Osteoblast (primary cell): Measurements from ENCODE around the gene PAK4. TPM values are rescaled to one million over a fixed set of nuclear protein-coding genes. Genes with fewer than 3 reads are reported as not detected.

Source experiments
- DNase-seq: peaks from one replicate; pipeline ENCODE4 v3.0.0; 2011; ENCODE audit warnings: low spot score, mixed read lengths; ENCODE audit not compliant: insufficient read length; ENCODE audit errors: missing footprints
- H2AFZ ChIP-seq: 2 replicates; pipeline ENCODE4 v1.6.0; 2011; ENCODE audit warnings: mild to moderate bottlenecking, low read length
- H3K27ac ChIP-seq: 2 replicates; pipeline ENCODE4 v1.5.1; 2011; ENCODE audit warnings: mild to moderate bottlenecking, low read depth, low read length, moderate library complexity
- H3K27me3 ChIP-seq: 2 replicates; pipeline ENCODE4 v1.6.0; 2012; ENCODE audit warnings: mild to moderate bottlenecking, control low read depth, inconsistent platforms, low read length, moderate library complexity; ENCODE audit not compliant: insufficient read depth
- H3K36me3 ChIP-seq: 2 replicates; pipeline ENCODE4 v1.5.1; 2011; ENCODE audit warnings: mild to moderate bottlenecking, low read length, control low read depth, moderate library complexity; ENCODE audit not compliant: insufficient read depth
- H3K4me1 ChIP-seq: 2 replicates; pipeline ENCODE4 v1.5.1; 2011; ENCODE audit warnings: mild to moderate bottlenecking, low read length, control low read depth, moderate library complexity; ENCODE audit not compliant: insufficient read depth
- H3K4me2 ChIP-seq: 2 replicates; pipeline ENCODE4 v1.6.0; 2011; ENCODE audit warnings: mild to moderate bottlenecking, low read length; ENCODE audit not compliant: insufficient read depth
- H3K4me3 ChIP-seq: fragments of 200-600 bp; sonication (generic); 3 replicates; pipeline ENCODE4 v1.5.1; 2012; ENCODE audit warnings: mild to moderate bottlenecking, low read length, inconsistent platforms; ENCODE audit not compliant: insufficient read depth
- H3K79me2 ChIP-seq: 2 replicates; pipeline ENCODE4 v1.6.0; 2012; ENCODE audit warnings: mild to moderate bottlenecking, low read length, control low read depth, inconsistent platforms; ENCODE audit not compliant: insufficient read depth
- H3K9me3 ChIP-seq: 2 replicates; pipeline ENCODE4 v1.5.1; 2011; ENCODE audit warnings: low read depth, low read length, control low read depth
- H4K20me1 ChIP-seq: 2 replicates; pipeline ENCODE4 v1.6.0; 2012; ENCODE audit warnings: mild to moderate bottlenecking, low read length, control low read depth; ENCODE audit not compliant: insufficient read depth
- total RNA-seq: library from RNA; depleted of rRNA; stranded (reverse); fragments of >200 nt; gene quantifications from 2 replicates; pipeline ENCODE4 v1.2.3, GENCODE V29; 2012
- TF ChIP-seq, protein P1 (sequence below): IDR thresholded peaks from 2 replicates; pipeline ENCODE4 v1.5.1; 2011; ENCODE audit warnings: mild to moderate bottlenecking, low read depth, low read length, moderate library complexity; ENCODE audit errors: extremely low read depth

PAK4 gene
- total RNA-seq, 1 donor, result 9.4 TPM

DNA sequence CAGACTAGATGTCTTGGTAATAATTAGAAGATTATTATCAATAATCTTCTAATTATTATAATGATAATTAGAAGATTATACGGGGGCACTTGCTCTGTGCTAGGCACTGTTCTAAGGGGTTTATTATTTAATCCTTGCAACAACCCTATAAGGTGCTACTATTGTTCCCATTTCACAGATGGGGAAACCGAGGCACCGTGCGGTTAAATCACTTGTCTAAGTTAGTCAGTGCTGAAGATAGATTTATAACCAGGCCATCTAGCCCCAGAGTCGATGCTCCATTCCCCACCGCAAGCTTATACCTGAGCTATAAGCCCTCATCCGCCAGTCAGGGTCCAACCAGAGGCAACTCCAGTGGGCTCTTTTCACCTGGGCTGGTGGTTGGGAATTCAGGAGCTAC, 43.4 kb upstream of the PAK4 start:
- H3K4me1 ChIP-seq, result peaks cover 17% of the 10 kb centered on the region
- H3K79me2 ChIP-seq, result no peaks in the 10 kb centered on the region
- H3K27me3 ChIP-seq, result no peaks in the 10 kb centered on the region
- no peak overlapping the region for H3K4me3 ChIP-seq
- H3K27ac ChIP-seq, result no peak overlapping the region
- H3K4me2 ChIP-seq, result no peak overlapping the region
- H3K9me3 ChIP-seq, result no peaks in the 10 kb centered on the region
- no peaks in the 10 kb centered on the region for H3K36me3 ChIP-seq
- no peaks in the 10 kb centered on the region for H4K20me1 ChIP-seq
- no peak overlapping the region for H2AFZ ChIP-seq
- TF ChIP-seq, protein P1, sequence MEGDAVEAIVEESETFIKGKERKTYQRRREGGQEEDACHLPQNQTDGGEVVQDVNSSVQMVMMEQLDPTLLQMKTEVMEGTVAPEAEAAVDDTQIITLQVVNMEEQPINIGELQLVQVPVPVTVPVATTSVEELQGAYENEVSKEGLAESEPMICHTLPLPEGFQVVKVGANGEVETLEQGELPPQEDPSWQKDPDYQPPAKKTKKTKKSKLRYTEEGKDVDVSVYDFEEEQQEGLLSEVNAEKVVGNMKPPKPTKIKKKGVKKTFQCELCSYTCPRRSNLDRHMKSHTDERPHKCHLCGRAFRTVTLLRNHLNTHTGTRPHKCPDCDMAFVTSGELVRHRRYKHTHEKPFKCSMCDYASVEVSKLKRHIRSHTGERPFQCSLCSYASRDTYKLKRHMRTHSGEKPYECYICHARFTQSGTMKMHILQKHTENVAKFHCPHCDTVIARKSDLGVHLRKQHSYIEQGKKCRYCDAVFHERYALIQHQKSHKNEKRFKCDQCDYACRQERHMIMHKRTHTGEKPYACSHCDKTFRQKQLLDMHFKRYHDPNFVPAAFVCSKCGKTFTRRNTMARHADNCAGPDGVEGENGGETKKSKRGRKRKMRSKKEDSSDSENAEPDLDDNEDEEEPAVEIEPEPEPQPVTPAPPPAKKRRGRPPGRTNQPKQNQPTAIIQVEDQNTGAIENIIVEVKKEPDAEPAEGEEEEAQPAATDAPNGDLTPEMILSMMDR, result no peak
- DNase-seq, result no peak

DNA sequence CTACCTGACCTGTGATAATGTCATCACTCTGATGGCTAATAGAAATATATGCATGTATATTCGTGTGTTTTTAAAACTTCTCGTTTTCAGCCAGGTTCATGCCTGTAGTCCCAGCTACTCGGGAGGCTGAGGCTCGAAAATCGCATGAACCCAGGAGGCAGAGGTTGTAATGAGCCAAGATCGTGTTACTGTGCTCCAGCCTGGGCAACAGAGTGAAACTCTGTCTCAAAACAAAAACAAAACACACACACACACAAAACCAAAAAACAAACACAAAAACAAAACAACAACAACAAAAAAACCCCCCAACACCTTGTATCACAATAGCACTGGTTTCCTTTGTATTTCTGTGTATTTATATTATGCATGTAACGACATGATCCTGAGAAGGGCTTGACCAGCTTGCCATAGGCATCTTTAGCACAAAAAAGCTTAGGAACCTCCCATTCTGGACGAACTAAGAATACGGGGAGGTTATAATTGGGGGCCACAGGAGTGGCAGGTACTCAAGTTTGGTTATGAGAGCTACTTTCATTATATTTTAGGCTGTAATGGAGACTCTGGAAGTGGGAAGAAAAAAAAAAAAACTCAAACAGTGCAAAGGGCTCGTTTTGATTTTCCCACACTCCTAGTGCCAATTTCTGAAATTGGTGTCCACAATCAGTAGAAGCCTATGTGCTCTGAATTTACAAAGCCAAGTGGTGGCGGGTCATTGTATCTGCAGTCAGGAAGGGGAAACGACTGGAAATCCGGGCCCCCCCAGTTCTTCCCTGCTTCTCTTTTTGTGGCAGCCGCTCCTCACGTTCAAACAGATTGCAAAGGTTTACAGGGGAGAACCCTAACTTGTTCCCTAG, 42.6 kb upstream of the PAK4 start:
- peak overlapping the region; percentile 18 for H2AFZ ChIP-seq
- H3K4me2 ChIP-seq, result peak overlapping the region; percentile 87

DNA sequence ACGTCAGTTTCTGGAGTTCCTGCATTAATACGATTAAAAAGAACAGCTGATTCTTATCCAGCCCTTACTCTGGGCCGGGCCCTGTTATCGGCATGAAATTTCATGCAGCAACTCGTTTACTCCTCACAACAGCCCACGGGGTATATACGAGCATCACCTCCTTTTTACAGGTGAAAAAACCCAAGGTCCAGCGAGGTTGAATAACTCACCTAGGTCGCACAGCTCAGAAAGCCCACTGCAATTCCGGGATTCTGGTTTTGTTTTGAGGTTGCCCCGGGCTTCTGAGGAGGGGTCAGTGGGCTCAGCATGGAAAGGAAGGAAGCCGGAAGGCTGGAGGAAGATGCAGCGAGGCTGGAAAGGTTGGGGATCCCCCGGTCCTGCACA, 42.0 kb upstream of the PAK4 start:
- DNase-seq, result no peak
- no peaks in the 10 kb centered on the region for H3K79me2 ChIP-seq
- no peaks in the 10 kb centered on the region for H3K9me3 ChIP-seq
- H4K20me1 ChIP-seq, result no peaks in the 10 kb centered on the region
- peaks cover 13% of the 10 kb centered on the region for H3K4me1 ChIP-seq
- H3K4me2 ChIP-seq, result peak overlapping the region; percentile 87
- no peak overlapping the region for H3K27ac ChIP-seq
- peak overlapping the region; percentile 72 for H3K4me3 ChIP-seq
- peak overlapping the region; percentile 18 for H2AFZ ChIP-seq
- H3K27me3 ChIP-seq, result no peaks in the 10 kb centered on the region
- no peaks in the 10 kb centered on the region for H3K36me3 ChIP-seq
- TF ChIP-seq, protein P1, result no peak

More for the DNA sequence above, 42.6 kb upstream of the PAK4 start:
- DNase-seq, result peak; percentile 50
- no peaks in the 10 kb centered on the region for H3K36me3 ChIP-seq
- no peaks in the 10 kb centered on the region for H3K9me3 ChIP-seq
- H3K27ac ChIP-seq, result no peak overlapping the region
- H4K20me1 ChIP-seq, result no peaks in the 10 kb centered on the region
- H3K27me3 ChIP-seq, result no peaks in the 10 kb centered on the region
- TF ChIP-seq, protein P1, result no peak
- H3K4me3 ChIP-seq, result peak overlapping the region; percentile 72
- H3K4me1 ChIP-seq, result peaks cover 17% of the 10 kb centered on the region
- no peaks in the 10 kb centered on the region for H3K79me2 ChIP-seq

DNA sequence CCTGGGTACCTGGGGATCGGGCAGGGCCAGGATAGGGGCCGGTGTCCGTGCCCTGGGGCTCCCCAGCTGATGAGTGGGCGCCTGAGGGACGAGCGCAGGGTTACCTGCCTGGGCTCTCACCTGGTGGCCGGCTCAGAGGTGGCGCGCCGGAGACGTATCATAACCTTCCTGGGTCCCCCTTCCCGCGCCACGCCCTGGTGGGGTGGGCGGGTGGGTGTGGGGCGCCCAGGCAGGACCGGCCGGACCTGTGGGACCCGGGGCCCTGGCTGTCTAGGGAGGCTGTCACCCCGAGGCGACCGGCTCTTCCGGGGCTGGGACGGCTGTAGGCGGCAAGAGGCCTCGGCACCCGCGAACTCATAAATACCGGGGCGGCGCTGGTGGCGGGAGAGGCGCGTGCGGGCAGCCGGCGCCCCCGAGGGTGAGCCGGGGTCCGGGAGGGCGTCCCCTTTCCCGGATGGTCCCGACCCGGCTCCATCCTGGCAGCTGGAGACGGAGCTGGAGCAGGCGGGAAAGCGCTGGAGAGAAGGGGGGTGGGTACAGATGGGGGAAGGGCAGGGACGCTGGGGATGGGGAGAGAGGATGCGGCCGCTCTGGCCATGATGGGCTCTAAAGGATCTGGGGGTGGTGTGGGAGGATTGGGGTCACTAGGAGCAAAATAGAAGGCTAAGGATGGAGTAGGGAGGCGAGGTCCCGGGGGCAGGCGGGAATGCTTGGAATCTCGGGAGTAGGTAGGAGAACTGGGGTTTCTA, 41.4 kb upstream of the PAK4 start, which contains the start of gene ACP7:
TSS of gene ACP7 (plus strand) at position 386 of the 749 bp plus-strand sequence. CDS start 902 bp downstream, outside the sequence.
- no peaks in the 10 kb centered on the region for H3K36me3 ChIP-seq
- H2AFZ ChIP-seq, result peak within 1 kb of the TSS; percentile 61
- H3K27me3 ChIP-seq, result no peaks in the 10 kb centered on the region
- H3K4me2 ChIP-seq, result peak within 1 kb of the TSS; percentile 87
- H3K79me2 ChIP-seq, result no peaks in the 10 kb centered on the region
- peak within 1 kb of the TSS; percentile 72 for H3K4me3 ChIP-seq
- H4K20me1 ChIP-seq, result no peaks in the 10 kb centered on the region
- TF ChIP-seq, protein P1, result no peak
- peaks cover 8% of the 10 kb centered on the region for H3K4me1 ChIP-seq
- H3K9me3 ChIP-seq, result no peaks in the 10 kb centered on the region
- H3K27ac ChIP-seq, result no peak within 1 kb of the TSS
- DNase-seq, result peak; percentile 84
